H9 (cell line): ENCODE data around the gene SCN10A. TPM values are rescaled to one million over a fixed set of nuclear protein-coding genes. Genes with fewer than 3 reads are reported as not detected.

Experiments
- DNase-seq: peaks from one replicate; pipeline ENCODE4 v3.0.0-alpha.2; 2017
- H2AFZ ChIP-seq: one replicate; pipeline ENCODE4 v1.6.1; 2013; ENCODE audit warnings: mild to moderate bottlenecking, low read length, control low read depth, moderate library complexity
- H2AK5ac ChIP-seq: 2 replicates; pipeline ENCODE4 v1.6.1; 2013; ENCODE audit warnings: low read length, control low read depth, mixed read lengths; ENCODE audit not compliant: insufficient read length
- H2BK120ac ChIP-seq: one replicate; pipeline ENCODE4 v1.6.1; 2013; ENCODE audit warnings: low read depth, mild to moderate bottlenecking, low read length, control low read depth, inconsistent platforms; ENCODE audit not compliant: poor library complexity, severe bottlenecking
- H2BK12ac ChIP-seq: 2 replicates; pipeline ENCODE4 v1.6.1; 2013; ENCODE audit warnings: low read length, control low read depth, mixed read lengths, low read depth; ENCODE audit not compliant: insufficient read length
- H2BK15ac ChIP-seq: 2 replicates; pipeline ENCODE4 v1.6.1; 2013; ENCODE audit warnings: low read depth, low read length, control low read depth
- H2BK20ac ChIP-seq: one replicate; pipeline ENCODE4 v1.6.1; 2013; ENCODE audit warnings: low read depth, mild to moderate bottlenecking, low read length, control low read depth, inconsistent platforms; ENCODE audit not compliant: poor library complexity, severe bottlenecking
- H2BK5ac ChIP-seq: 2 replicates; pipeline ENCODE4 v1.6.1; 2013; ENCODE audit warnings: low read length, control low read depth, mixed read lengths; ENCODE audit not compliant: insufficient read length
- H3K14ac ChIP-seq: 2 replicates; pipeline ENCODE4 v1.6.1; 2013; ENCODE audit warnings: low read length, control low read depth; ENCODE audit not compliant: insufficient read depth
- H3K18ac ChIP-seq: 2 replicates; pipeline ENCODE4 v1.6.1; 2013; ENCODE audit warnings: low read depth, mild to moderate bottlenecking, mixed read lengths, low read length, control low read depth; ENCODE audit not compliant: insufficient read length
- H3K23ac ChIP-seq: 2 replicates; pipeline ENCODE4 v1.6.1; 2013; ENCODE audit warnings: low read length, control low read depth, mixed read lengths, low read depth; ENCODE audit not compliant: insufficient read length
- H3K23me2 ChIP-seq: 2 replicates; pipeline ENCODE4 v1.6.1; 2013; ENCODE audit warnings: low read depth, mild to moderate bottlenecking, mixed read lengths, low read length, control low read depth; ENCODE audit not compliant: insufficient read length, poor library complexity, severe bottlenecking
- H3K27ac ChIP-seq: 2 replicates; pipeline ENCODE4 v1.5.1; 2013; ENCODE audit warnings: low read length, control low read depth, mixed read lengths, low read depth; ENCODE audit not compliant: insufficient read length
- H3K27me3 ChIP-seq: 2 replicates; pipeline ENCODE4 v1.6.1; 2013; ENCODE audit warnings: low read length, control low read depth, inconsistent platforms; ENCODE audit not compliant: insufficient read depth
- H3K4ac ChIP-seq: 2 replicates; pipeline ENCODE4 v1.6.1; 2013; ENCODE audit warnings: low read depth, mild to moderate bottlenecking, control low read depth, inconsistent platforms, low read length, moderate library complexity
- H3K4me1 ChIP-seq: 2 replicates; pipeline ENCODE4 v1.6.1; 2013; ENCODE audit warnings: low read length, control low read depth, inconsistent platforms; ENCODE audit not compliant: insufficient read depth
- H3K4me2 ChIP-seq: 2 replicates; pipeline ENCODE4 v1.6.1; 2013; ENCODE audit warnings: low read length, control low read depth, mixed read lengths; ENCODE audit not compliant: insufficient read length, insufficient read depth
- H3K56ac ChIP-seq: 2 replicates; pipeline ENCODE4 v1.6.1; 2013; ENCODE audit warnings: low read depth, mild to moderate bottlenecking, mixed read lengths, low read length, control low read depth; ENCODE audit not compliant: insufficient read length
- H3K79me1 ChIP-seq: 2 replicates; pipeline ENCODE4 v1.6.1; 2013; ENCODE audit warnings: low read depth, mild to moderate bottlenecking, moderate library complexity, low read length, control low read depth, inconsistent platforms; ENCODE audit not compliant: insufficient read depth, poor library complexity, severe bottlenecking
- H3K79me2 ChIP-seq: 2 replicates; pipeline ENCODE4 v1.6.1; 2013; ENCODE audit warnings: low read length, control low read depth, inconsistent platforms; ENCODE audit not compliant: insufficient read depth
- H3K9ac ChIP-seq: 2 replicates; pipeline ENCODE4 v1.6.1; 2013; ENCODE audit warnings: low read length, control low read depth, mixed read lengths; ENCODE audit not compliant: insufficient read length; ENCODE audit errors: extremely low read depth
- H3K9me3 ChIP-seq: one replicate; pipeline ENCODE4 v1.6.1; 2013; ENCODE audit warnings: low read depth, low read length, inconsistent platforms; ENCODE audit not compliant: control insufficient read depth
- H3T11ph ChIP-seq: one replicate; pipeline ENCODE4 v1.6.1; 2013; ENCODE audit warnings: mild to moderate bottlenecking, low read length, control low read depth, inconsistent platforms
- H4K20me1 ChIP-seq: one replicate; pipeline ENCODE4 v1.6.1; 2013; ENCODE audit not compliant: control insufficient read depth, insufficient read length, insufficient read depth
- H4K5ac ChIP-seq: 2 replicates; pipeline ENCODE4 v1.6.1; 2013; ENCODE audit warnings: low read depth, mild to moderate bottlenecking, mixed read lengths, low read length, control low read depth; ENCODE audit not compliant: insufficient read length
- H4K8ac ChIP-seq: replicated peaks from 2 replicates; pipeline ENCODE4 v1.6.1; 2013; ENCODE audit warnings: low read length, control low read depth, mixed read lengths, low read depth; ENCODE audit not compliant: insufficient read length
- H4K91ac ChIP-seq: 2 replicates; pipeline ENCODE4 v1.6.1; 2013; ENCODE audit warnings: low read depth, mild to moderate bottlenecking, moderate library complexity, mixed read lengths, low read length, control low read depth; ENCODE audit not compliant: insufficient read length
- H3K27ac Mint-ChIP-seq, 3 experiments: 2 replicates in 2 of 3; 3 replicates in 1 of 3; pipeline ENCODE4 v1.8.0; 2020 to 2021; ENCODE audit warnings: mixed read lengths in 3 of 3, mild to moderate bottlenecking in 1 of 3, moderate library complexity in 1 of 3
- H3K27me3 Mint-ChIP-seq: 2 replicates; pipeline ENCODE4 v1.8.0; 2021; ENCODE audit warnings: low read depth, mild to moderate bottlenecking, moderate library complexity, mixed read lengths
- H3K36me3 Mint-ChIP-seq, 3 experiments: 2 replicates in 2 of 3; 3 replicates in 1 of 3; pipeline ENCODE4 v1.8.0; 2020 to 2021; ENCODE audit warnings: low read depth in 3 of 3, mixed read lengths in 3 of 3; ENCODE audit not compliant: insufficient read depth in 1 of 3
- H3K4me1 Mint-ChIP-seq, 2 experiments: 2 replicates each; pipeline ENCODE4 v1.8.0; 2020; ENCODE audit warnings: mixed read lengths in 2 of 2
- H3K4me3 Mint-ChIP-seq, 2 experiments: 2 replicates in 1 of 2; 3 replicates in 1 of 2; pipeline ENCODE4 v1.8.0; 2020 to 2021; ENCODE audit warnings: mild to moderate bottlenecking in 2 of 2, mixed read lengths in 2 of 2, moderate library complexity in 1 of 2
- H3K9me3 Mint-ChIP-seq, 2 experiments: 2 replicates in 1 of 2; 3 replicates in 1 of 2; pipeline ENCODE4 v1.8.0; 2020; ENCODE audit warnings: mild to moderate bottlenecking in 2 of 2, mixed read lengths in 2 of 2, moderate library complexity in 1 of 2
- CTCF ChIP-seq: fragments of 200-600 bp; sonication (generic); conservative IDR thresholded peaks from 3 replicates; pipeline ENCODE4 v1.8.0; 2021; ENCODE audit warnings: antibody characterized with exemption, mild to moderate bottlenecking
- WGBS: extraction: QIAGEN DNeasy Blood & Tissue Kit; methylation state at CpG from one replicate; pipeline ENCODE4 v1.1.7; 2013; ENCODE audit warnings: missing lambda C conversion rate, low lambda C conversion rate, mixed read lengths; ENCODE audit not compliant: insufficient read length; ENCODE audit errors: extremely low coverage; 5-methylcytosine and 5-hydroxymethylcytosine counted together
- total RNA-seq: library from RNA; stranded (reverse); gene quantifications from 2 replicates; pipeline ENCODE4 v1.2.1, GENCODE V29; 2021

Gene SCN10A
- total RNA-seq, 1 experiment from 2014 or later: not detected

- Histone ChIP-seq H3K79me1 (no peaks in the 10 kb centered on the region), H3K14ac (no peak overlapping the region), H3K23ac (no peak overlapping the region), H3T11ph (no peak overlapping the region), H2BK15ac (no peak overlapping the region), H4K5ac (no peak overlapping the region), H2AFZ (no peak overlapping the region), H3K18ac (no peak overlapping the region), H3K9ac (no peak overlapping the region), H3K4ac (no peak overlapping the region), H2BK12ac (no peak overlapping the region), H3K79me2 (no peaks in the 10 kb centered on the region), H2BK5ac (no peak overlapping the region), H3K56ac (no peak overlapping the region), H3K9me3 (no peaks in the 10 kb centered on the region), H4K20me1 (no peaks in the 10 kb centered on the region), H3K27me3 (no peaks in the 10 kb centered on the region), H3K27ac (no peak overlapping the region), H3K4me2 (no peak overlapping the region), H4K8ac (no peak overlapping the region), H2BK20ac (no peak overlapping the region), H2BK120ac (no peak overlapping the region), H2AK5ac (no peak overlapping the region), H3K4me1 (no peaks in the 10 kb centered on the region), H4K91ac (no peak overlapping the region), H3K23me2 (no peaks in the 10 kb centered on the region)
- no peaks in the 10 kb centered on the region for H3K36me3 Mint-ChIP-seq
- no peaks in the 10 kb centered on the region; a peak in 1 of 5 replicates for H3K9me3 Mint-ChIP-seq
- H3K27ac Mint-ChIP-seq: no peak overlapping the region
- no peak overlapping the region for H3K4me3 Mint-ChIP-seq
- H3K4me1 Mint-ChIP-seq: no peaks in the 10 kb centered on the region
- no CpG with 5 or more reads among the region's 2 CpGs for WGBS
- no peak for DNase-seq
- TF ChIP-seq CTCF: no peak
- peaks cover 26% of the 10 kb centered on the region for H3K27me3 Mint-ChIP-seq
Observed at GRCh38 chr3:38713121-38713520, 102.9 kb downstream of the SCN10A start.
